NCI-H187 treated with DMSO at 0.1 percent for 48 hours (cell line): ENCODE results near the gene VWCE.
"Not testable (repeated sequence)": the region's sequence is repeated elsewhere in the genome, so short reads cannot be mapped to it uniquely, and the experiment has no call there.

Experiments
- DNase-seq: peaks from one replicate; lab custom pipeline; 2025; lab: John Stamatoyannopoulos, UW

Gene VWCE

GRCh38 chr11:61252332-61252731 lies 42.8 kb downstream of the VWCE start:
- DNase-seq = not testable (repeated sequence)

DNA sequence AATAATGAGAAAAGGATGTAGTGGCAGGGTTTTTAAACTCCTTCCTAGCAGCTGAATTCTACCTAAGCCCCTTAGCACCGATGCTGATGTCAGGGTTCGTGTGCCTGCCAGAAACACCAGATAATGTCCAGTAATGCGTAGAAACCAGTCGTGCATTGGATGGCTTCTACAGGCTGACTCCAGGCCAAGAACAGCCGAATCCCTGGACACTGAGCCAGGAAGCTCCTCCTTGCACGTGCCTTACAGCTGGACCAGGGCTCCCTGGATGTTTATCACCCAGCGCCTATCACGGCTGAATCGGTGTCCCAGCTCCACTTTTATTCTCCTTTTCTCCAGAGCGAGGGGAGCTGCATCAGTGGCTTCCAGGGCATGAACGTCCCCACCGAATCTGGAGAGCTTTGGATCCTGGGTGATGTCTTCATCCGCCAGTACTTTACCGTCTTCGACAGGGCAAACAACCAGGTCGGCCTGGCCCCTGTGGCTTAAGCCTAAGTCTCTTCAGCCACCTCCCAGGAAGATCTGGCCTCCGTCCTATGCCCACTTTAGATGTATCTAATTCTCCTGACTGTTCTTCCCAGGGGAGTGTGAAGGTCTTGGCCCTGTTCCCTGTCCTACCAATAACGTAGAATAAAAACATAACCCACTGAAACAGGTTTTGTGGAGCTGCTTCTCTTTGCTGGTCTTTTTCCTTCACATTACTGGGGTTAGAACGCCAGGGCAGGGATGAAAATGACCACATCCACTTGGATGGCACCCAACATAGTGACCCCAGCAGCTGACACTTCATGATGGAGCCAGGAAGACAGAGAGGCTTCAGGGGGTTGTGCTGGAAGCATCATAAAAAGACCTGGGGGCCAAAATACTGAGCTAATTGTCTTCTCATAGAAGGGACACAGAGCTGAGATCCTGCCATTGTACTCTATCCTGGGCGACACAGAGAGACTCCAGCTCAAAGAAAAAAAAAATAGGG lies 44.0 kb downstream of the VWCE start:
- DNase-seq = not testable (repeated sequence)

GRCh38 chr11:61249201-61249600 lies 45.9 kb downstream of the VWCE start:
- not testable (repeated sequence) for DNase-seq

DNA sequence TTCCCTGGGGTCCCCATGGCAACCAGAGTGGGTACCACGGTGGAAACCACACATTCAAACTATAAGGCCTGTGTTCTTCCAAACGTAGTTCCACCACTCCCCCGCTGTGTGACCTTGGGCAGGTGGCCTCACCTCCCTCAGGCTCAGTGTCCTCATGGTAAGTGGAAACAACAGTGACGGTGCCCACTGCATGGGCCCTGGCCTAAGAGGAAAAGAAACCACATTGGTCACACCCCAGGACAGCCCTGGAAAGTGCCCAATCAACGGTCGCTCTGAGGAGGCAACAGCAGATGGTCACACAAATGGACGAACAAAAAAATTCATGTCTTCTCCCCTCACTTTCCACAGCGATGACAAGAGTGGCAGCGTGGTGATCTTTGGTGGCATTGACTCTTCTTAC lies 47.0 kb downstream of the VWCE start:
- DNase-seq = not testable (repeated sequence)

- not testable (repeated sequence) for DNase-seq
These were observed 49.7 kb downstream of the VWCE start for GRCh38 chr11:61245284-61245964.

GRCh38 chr11:61241526-61241925 lies 53.6 kb downstream of the VWCE start:
- DNase-seq = not testable (repeated sequence)

DNA sequence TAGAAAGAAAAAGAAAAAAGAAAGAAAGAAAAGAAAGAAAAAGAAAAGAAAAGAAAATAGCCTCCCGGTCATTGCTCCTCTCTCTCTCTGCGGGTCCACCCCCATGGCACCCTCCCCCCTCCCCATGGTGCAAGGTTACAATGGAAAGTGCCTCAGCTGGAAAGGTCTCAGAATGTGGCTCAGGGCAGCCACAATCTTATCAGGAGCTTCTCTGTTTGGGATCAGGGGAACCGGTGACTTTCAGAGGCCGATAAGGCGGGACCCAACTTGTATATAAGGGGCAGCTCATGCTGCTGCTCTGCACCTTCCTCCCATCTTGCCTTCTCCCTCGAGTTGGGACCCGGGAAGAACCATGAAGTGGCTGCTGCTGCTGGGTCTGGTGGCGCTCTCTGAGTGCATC lies 54.2 kb downstream of the VWCE start, which contains the start of gene PGA5:
Gene PGA5, plus strand, starts transcription at position 301 of the 400 bp plus-strand sequence. Its CDS starts 52 bp downstream, at position 353.
- not testable (repeated sequence) for DNase-seq

- not testable (repeated sequence) for DNase-seq
These were observed 54.8 kb downstream of the VWCE start for GRCh38 chr11:61240288-61240687.

- DNase-seq = not testable (repeated sequence)
These were observed 58.0 kb downstream of the VWCE start for GRCh38 chr11:61237130-61237529.

DNA sequence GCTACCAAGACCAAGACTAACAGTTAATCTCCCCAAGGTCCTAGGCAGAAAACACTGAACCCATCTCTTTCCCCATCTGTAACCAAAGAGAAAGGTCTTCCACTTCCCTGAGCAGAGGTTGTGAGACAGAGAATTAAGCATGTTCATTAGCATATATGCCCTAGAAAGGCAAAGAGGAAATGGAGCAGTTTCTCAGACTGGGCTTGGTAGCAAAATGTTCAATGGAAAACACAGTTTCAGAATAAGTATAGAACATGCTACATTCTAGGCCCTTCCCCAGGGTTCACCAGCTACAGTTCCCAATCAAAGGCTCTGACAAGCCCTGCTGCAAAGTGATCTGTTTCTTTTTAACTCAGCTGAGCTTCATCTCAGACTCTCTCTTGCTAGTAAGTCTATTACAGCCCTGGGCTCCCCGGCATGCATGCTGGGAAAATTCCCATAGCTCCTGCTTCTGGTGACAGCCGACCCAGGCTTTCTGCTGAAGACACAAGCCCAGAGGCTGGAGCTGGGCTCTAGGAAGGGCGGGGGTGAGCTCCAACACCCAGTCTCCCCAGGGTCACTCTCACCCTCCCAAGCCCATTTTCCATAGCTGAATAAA lies 62.5 kb downstream of the VWCE start:
- not testable (repeated sequence) for DNase-seq

- DNase-seq = not testable (repeated sequence)
These were observed 63.5 kb downstream of the VWCE start for GRCh38 chr11:61231585-61231984.

DNA sequence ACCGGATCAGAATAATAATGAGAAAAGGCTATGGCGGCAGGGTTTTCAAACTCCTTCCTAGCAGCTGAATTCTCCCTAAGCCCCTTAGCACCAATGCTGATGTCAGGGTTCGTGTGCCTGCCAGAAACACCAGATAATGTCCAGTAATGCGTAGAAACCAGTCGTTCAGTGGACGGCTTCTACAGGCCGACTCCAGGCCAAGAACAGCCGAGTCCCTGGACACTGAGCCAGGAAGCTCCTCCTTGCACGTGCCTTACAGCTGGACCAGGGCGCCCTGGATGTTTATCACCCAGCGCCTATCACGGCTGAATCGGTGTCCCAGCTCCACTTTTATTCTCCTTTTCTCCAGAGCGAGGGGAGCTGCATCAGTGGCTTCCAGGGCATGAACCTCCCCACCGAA lies 64.1 kb downstream of the VWCE start:
- DNase-seq = not testable (repeated sequence)

- DNase-seq = not testable (repeated sequence)
These were observed 65.7 kb downstream of the VWCE start for GRCh38 chr11:61229458-61229857.

DNA sequence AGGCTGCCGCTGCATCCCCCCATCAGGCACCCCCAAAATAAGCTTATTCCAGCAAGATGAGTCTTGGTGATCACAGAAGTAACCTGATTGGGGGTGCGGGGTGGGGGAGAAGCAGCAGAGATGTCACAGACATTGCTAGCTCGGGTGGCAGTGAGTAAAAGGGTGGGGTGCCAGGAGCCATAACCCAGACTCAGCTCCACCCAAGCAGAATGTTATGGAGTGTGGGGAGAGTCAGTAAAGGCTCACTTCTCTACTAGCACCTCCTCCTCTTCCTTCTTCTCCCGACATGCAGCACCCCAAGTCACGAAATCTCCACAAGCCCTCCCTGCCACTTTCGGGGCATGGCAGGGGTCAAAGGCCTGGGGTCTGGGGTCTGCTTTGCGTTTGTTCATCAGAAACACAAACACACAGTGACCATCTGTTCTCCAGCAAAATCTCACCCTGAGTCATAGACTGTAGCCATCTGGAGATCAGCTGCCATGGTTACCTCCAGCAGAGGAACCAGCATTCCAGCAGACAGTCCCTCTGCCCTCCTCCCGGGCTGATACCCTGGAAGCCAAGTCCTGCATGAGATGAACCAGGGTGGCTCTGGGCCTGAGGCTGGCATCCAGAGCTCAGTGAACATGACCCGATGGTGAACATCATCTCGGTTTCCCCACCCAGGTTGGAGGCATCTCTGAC lies 68.5 kb downstream of the VWCE start:
- not testable (repeated sequence) for DNase-seq

DNA sequence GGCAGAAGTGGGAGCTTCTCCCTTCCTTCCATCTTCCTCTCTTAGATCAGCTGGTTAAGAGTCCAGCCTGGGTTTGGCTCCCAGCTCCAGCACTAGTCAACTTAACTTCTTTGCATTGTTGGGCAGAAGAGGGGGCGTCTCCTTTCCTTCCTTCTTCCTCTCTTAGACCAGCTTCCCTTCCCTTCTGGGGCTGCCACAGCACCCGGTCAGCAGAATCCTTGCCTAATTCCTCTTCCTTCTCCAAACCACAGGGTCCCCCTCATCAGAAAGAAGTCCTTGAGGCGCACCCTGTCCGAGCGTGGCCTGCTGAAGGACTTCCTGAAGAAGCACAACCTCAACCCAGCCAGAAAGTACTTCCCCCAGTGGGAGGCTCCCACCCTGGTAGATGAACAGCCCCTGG lies 72.4 kb downstream of the VWCE start:
- DNase-seq = not testable (repeated sequence)

DNA sequence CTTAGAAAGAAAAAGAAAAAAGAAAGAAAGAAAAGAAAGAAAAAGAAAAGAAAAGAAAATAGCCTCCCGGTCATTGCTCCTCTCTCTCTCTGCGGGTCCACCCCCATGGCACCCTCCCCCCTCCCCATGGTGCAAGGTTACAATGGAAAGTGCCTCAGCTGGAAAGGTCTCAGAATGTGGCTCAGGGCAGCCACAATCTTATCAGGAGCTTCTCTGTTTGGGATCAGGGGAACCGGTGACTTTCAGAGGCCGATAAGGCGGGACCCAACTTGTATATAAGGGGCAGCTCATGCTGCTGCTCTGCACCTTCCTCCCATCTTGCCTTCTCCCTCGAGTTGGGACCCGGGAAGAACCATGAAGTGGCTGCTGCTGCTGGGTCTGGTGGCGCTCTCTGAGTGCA lies 73.1 kb downstream of the VWCE start, which contains the start of gene PGA4:
Gene PGA4, plus strand, starts transcription at position 301 of the 400 bp plus-strand sequence. Its CDS starts 54 bp downstream, at position 355.
- not testable (repeated sequence) for DNase-seq

DNA sequence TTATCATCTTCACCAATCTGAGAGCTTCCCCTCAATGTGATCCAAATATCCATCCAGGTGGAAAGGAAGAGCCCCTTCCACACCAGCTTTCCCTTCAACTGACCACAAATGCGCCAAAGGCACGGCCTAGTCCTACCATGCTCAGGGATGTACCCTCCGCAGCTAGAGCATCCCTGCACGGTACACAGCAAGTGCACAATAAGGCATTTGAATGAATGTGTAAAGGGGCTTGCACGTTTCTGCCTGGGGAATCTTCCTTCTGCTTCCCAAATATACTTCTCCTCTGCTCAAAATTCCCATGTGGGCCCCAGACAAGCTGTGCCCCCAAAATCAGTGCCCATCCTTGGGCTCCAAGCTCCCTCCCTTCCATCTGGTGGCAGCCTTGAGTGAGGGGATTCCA lies 76.1 kb downstream of the VWCE start:
- DNase-seq = not testable (repeated sequence)

DNA sequence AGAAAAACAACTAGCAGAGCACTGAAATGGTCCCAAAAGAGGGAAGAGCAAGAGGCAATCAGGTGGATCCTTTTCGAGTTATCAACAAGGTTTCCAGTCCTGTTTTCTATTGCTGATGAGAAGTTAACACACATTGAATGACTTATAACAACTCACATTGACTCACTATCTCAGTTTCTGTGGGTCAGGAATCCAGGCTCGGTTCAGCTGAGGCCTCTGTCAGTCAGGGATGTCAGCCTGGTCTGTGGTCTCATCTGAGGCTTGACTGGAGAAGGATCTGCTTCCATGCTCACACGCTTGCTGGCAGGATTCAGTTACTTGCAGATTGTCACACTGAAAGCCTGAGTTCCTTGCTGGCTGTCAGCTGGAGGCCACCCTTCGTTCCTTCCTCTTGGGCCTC lies 76.8 kb downstream of the VWCE start:
- DNase-seq = not testable (repeated sequence)

GRCh38 chr11:61213711-61214324 lies 81.3 kb downstream of the VWCE start:
- DNase-seq = not testable (repeated sequence)

DNA sequence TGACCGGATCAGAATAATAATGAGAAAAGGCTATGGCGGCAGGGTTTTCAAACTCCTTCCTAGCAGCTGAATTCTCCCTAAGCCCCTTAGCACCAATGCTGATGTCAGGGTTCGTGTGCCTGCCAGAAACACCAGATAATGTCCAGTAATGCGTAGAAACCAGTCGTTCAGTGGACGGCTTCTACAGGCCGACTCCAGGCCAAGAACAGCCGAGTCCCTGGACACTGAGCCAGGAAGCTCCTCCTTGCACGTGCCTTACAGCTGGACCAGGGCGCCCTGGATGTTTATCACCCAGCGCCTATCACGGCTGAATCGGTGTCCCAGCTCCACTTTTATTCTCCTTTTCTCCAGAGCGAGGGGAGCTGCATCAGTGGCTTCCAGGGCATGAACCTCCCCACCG lies 82.9 kb downstream of the VWCE start:
- DNase-seq = not testable (repeated sequence)

DNA sequence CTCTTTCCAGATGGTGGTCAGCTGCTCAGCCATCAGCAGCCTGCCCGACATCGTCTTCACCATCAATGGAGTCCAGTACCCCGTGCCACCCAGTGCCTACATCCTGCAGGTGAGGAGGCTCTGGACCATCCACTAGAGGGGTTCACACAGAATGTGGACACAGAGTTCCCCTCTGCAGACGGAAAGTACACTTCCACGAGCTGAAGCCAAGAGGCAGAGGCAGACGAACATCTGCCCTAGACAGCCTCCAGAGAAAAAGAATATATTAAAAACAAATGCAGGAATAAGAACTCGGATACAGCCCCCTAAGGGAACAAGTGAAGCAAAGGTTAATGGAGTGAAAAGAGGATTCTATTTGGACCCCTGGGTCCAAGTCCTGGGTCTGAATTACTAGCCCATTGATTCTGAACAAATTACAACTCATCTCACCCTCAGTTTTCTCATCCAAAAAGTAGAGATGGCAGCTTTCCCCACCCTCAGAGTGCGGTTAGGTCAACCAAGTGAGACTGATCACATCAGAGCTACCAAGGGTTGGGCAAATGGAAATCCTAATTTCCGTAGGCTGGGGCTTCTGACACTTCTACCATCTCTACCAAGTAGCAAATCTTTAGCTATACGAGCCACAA lies 83.7 kb downstream of the VWCE start:
- not testable (repeated sequence) for DNase-seq
